ENCODE data around the gene ZNF804B.
"Not testable (repeated sequence)": the region's sequence is repeated elsewhere in the genome, so short reads cannot be mapped to it uniquely, and the experiment has no call there.

Gene ZNF804B

DNA sequence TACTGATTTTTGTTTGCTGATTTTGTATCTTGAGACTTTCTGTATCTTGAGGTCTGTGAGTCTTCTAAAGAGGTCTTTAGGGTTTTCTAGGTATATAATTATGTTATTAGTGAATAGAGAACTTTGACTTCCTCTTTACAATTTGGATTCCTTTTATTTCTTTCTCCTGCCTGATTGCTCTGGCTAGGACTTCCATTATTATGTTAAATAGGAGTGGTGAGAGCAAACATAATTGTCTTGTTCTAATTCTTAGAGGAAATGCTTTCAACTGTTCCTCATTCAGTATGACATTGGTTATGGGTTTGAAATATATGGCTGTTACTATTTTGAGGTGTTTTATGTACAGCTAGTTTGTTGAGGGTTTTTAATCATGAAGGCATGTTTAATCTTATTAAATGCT lies 344.1 kb downstream of the ZNF804B start:
- no peak for DNase-seq

- DNase-seq: no peak
These were observed 345.5 kb downstream of the ZNF804B start for GRCh38 chr7:89104748-89105685.

DNA sequence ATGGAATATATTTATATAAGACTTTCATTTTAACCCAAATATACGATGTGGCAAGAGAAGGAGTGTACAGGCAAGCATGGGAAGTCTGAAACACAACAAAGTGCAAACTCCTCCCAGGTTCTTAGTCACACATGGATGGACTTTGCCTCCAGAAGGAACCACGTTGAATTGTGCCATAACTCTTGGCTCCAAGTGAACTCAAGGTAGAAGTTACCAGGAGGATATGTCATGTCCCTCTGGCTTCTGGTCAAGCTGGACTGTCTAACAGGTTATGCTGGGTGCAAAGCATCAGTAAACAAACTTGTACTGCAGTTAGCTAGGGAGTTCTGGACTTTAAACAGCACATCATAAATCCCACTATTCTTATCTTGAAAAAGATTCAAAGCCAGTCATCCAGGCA lies 364.4 kb downstream of the ZNF804B start:
- no peak for DNase-seq

DNA sequence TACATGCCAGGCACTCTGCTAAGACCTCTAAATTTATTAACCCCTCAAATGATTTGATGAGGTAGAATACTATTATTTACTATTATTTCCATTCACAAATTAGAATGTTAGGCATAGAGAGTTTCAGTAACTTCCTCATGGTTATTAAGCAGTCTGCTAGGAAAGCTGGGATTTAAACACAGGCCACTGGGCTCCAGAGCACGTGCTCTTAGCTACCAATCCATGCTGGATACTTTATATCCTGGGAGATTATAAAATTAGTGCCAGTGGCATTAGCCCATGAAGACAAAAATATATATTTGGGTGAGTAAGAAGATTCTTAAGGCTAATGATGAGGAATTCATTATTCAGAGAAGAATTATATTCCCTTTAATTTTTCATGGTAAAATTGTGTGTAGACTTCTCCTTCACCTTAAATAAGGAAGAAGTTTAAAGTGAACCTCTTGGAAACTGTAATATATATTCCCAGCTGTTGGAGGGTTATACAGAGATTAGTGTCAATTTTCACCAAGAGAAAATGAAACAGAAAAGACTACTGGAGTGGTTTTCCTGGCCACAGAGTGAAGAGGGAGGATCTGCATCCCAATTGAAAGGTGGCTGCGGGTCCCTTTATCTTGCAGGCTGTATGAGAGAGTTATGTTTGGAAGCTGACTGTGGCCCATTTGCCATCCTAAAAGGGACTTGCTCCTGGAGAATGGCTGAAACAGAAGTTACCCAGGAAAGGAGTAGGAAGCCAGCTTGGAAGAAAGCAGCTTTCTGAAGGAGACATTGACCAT lies 370.3 kb downstream of the ZNF804B start:
- DNase-seq: no peak

DNA sequence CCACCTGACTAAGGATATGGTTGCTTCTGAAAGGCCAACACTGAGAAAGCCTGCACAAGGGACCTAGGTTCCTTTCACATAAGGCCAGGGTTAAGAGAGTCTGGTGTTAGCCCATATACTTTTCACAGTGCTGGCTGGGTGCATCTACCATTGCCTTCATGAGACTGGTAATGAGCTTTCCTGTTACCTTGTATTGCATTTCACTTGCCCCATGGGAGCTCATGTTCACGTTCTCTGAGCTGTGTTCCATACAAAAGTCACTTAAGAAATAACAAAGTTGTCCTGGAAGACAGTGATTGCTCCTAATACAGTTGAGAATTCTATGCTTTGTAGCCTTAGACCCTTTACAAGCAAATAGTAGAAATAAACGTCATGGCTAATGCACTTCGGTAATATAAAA lies 373.9 kb downstream of the ZNF804B start:
- no peak for DNase-seq

GRCh38 chr7:89133819-89134218 lies 374.3 kb downstream of the ZNF804B start:
- no peak for DNase-seq

- no peak for DNase-seq
These were observed 386.3 kb downstream of the ZNF804B start for GRCh38 chr7:89145801-89146200.

DNA sequence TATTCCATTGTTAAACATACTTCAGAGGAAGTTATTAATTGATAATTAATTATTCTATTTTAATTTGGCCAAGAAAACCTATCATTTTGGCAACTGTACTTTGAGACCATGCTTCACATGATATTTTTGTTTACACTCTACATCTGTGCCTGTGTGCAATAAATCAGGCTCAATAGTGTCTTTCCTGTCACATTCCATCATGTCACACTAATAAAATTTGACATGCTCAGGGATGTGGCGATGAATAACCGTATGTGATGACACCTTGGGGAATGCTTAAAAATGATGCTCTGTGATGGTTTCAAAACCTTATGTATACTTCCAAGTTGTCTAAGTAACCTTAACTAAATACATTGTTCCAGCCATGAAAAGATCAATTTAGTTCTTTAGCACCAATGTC lies 400.6 kb downstream of the ZNF804B start:
- DNase-seq: no peak

GRCh38 chr7:89165421-89165820 lies 405.9 kb downstream of the ZNF804B start:
- no peak for DNase-seq

GRCh38 chr7:89170628-89171027 lies 411.1 kb downstream of the ZNF804B start:
- no peak for DNase-seq

DNA sequence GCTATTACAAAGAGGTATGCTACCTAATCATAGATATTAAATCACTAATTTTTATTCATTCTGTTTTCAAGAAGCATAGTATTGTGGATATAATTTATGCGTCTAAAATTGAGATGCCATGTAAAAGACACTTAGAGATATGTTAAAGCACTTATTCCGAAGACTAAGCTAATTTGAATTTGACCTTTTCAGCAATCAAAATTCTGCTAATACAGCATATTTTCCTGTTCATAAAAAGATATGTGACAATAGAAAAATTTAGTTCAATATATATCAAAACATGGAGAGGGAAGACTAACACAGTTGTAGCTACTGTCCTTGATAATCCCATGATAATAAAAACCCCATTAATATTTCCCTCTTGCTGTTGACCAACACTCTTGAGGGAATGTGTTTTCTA lies 422.6 kb downstream of the ZNF804B start:
- no peak for DNase-seq

DNA sequence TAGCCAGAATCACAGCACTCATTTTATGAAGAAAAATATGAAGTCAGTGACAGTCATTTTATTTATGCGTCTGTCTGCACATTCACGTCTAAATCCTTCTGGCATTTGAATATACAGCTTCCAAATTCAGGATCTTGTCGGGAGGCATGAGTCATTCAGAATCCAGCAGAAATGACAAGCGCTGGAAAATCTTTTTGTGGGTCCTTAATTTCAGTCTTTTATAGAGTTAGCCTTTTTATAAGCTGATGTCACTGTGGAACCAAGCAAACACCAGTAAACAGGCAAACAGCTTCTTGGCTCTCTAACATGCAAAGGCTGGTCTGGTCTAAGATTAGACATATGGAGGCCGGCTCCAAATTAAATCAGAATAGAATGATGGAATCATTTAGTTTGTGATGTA lies 424.2 kb downstream of the ZNF804B start:
- DNase-seq: no peak

GRCh38 chr7:89200758-89201157 lies 441.3 kb downstream of the ZNF804B start:
- DNase-seq: no peak

DNA sequence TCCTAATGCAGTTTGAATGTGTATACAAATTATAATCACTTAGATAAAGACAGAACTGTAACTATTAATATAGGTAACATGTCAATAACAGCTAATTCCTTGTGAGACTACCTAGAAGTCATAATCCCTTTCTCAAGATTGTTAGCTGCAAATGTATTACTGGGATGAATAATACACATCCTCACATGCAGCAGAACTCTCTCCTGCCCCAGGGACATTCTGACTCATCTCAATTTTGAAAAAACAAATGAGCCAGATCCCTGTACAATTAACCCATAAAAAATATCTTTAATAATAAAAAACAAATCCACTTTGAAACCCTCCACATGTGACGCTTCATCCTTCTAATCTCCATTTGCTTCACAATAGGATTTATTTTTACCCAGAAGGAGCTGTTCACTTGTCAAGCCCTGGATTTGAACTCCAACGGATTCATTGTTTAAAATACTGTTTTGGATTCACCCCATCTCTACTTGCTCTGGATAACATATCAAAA lies 464.4 kb downstream of the ZNF804B start:
- DNase-seq: no peak

DNA sequence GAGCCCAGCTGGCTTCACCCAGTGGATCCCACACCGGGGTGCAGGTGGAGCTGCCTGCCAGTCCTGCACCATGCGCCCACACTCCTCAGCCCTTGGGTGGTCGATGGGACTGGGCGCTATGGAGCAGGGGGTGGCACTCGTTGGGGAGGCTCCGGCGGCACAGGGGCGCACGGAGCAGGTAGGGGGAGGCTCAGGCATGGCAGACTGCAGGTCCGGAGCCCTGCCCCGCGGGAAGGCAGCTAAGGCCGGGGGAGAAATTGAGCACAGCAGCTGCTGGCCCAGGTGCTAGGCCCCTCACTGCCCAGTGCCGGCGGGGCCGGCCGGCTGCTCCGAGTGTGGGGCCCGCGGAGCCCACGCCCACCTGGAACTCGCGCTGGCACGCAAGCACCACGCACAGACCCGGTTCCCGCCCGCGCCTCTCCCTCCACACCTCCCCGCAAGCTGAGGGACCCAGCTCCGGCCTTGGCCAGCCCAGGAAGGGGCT lies 469.2 kb downstream of the ZNF804B start:
- not testable (repeated sequence) for DNase-seq

DNA sequence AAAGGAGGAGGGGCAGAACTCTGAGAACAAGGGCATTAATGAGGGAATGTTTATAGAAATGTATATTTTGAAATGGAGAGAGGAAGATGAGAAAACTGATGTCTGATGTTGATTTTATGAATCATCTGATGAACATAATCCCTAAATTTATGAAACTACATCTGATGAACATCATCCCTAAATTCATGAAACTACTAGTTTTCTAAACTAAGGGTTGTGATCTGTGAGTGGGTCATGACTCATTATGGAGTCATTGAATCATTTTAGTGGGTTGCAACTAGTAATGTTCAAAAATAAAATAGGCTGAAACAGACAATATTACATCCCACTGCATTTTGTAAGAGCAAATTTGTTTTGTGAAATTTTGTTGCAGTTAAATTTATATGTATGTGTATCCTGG lies 478.7 kb downstream of the ZNF804B start:
- no peak for DNase-seq

- DNase-seq: no peak
These were observed 486.7 kb downstream of the ZNF804B start for GRCh38 chr7:89246196-89246595.

DNA sequence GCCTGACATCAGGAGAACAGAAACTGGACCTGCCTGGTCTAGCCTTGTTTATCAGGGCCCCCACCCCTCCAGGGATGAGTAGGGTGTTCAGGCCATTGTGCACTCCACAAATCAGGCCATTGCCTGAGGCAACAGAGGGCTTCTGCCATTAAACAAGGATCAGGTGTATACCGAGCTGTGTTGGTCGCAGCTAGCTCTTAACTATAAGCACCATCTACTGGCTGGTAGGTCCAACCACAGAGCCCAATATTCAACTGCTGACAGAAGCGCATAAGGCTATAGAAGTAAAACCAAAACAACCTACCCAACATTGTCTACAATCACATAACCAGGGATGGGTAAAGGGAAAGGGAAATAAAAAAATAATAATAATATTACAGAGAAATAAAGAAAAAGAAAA lies 487.7 kb downstream of the ZNF804B start:
- no peak for DNase-seq

- no peak for DNase-seq
These were observed 499.6 kb downstream of the ZNF804B start for GRCh38 chr7:89259085-89259484.

DNA sequence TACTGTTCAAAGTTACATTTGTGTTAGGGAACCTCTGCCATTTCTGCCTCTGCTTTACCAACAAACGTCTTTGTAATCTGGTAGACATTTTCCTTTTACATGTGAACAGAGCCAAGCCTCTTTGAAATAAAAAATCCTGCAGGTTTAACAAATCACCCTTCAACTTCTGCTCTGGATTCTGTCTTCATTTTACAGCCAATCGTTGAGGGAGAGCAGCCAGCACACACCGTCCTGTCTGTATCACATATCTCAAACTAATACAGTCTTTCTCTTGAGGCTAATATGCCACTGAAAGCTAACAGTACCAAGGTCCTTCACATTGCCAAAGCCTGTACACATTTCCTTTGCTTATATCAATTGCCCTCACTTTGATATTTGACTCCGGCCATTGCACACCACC lies 504.6 kb downstream of the ZNF804B start:
- DNase-seq: no peak

DNA sequence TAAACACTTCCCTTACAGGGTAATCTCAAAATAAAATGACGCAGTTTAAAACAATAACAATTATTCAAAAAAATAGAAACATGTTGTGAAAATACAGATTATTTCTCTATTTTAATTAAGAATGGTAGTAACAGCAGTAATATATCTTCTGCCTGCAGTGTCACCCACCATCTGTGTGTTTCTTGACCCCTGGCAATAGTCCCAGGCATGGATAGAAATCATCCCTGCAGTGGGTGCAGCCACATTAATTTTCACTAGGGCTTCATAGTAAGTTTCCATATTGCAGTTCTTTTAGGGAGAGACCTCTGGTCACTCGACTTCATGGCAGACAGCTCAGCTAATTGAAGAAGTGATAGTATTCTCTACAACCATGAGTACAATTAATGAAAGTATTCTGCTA lies 506.1 kb downstream of the ZNF804B start:
- no peak for DNase-seq

DNA sequence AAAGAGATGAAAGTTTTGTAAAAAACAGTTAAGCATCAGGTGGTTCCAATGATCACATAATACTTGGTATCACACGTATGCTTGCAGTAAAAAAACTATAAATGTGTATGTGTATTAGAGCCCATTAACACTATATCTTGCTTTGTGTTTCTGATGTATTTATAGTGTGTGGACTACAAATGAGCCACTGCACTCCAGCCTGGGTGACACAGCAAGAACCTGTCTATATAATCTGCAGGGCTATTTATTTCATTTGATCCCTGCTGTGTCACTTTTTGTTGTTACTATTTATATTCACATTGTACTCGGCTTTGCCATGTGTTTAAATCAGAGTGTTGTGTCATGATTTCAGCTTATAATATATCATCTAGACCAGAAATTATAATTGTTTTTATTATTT lies 523.8 kb downstream of the ZNF804B start:
- DNase-seq: no peak

- no peak for DNase-seq
These were observed 549.0 kb downstream of the ZNF804B start for GRCh38 chr7:89308535-89308934.

DNA sequence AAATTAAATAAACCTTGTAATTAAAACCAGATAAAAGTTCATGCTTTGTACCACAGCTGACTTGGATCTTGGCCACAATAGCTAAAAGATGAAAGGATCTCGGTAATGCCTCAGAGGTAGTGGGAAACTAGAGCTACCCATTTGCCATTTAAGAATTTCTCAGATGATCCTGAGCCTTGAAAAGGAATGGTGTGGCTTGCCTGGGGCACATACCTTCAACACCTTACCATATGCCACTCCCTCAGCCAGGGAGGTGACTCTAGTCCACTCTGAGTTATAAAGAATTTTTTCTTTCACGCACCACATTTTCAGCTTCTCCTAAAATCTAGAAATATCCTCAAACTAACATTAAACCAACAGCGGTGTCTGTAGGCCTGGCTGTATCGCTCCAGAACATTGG lies 552.4 kb downstream of the ZNF804B start:
- DNase-seq: no peak

All from CD4-positive, alpha-beta T cell treated with Interleukin-21 for 1 hour (primary cell).